ENCODE results near the gene SARNP. TPM values are rescaled to one million over a fixed set of nuclear protein-coding genes. Genes with fewer than 3 reads are reported as not detected.

The SARNP gene
- polyA plus RNA-seq, 3 donors from 2014 or later: 115 to 157 (median 132) TPM

- no peaks in the 10 kb centered on the region for H3K9me3 Mint-ChIP-seq
- peak overlapping the region; percentile 86 to 95 (median 92) for H3K27ac Mint-ChIP-seq
- H3K4me1 Mint-ChIP-seq: peaks cover 33 to 35% of the 10 kb centered on the region in 2 donors
Observed at GRCh38 chr12:55738123-55739024, 79.2 kb downstream of the SARNP start.

GRCh38 chr12:55737581-55738122, 79.9 kb downstream of the SARNP start:
- Mint-ChIP-seq H3K4me3 (peak overlapping the region; percentile 82 to 90 (median 87)), H3K27ac (peak overlapping the region; percentile 86 to 95 (median 92)), H3K36me3 (no peaks in the 10 kb centered on the region)

More at GRCh38 chr12:55738123-55739024, 79.2 kb downstream of the SARNP start:
- no peaks in the 10 kb centered on the region for H3K27me3 Mint-ChIP-seq (ENCODE audit: low read depth in 3 of 3)
- no peaks in the 10 kb centered on the region for H3K36me3 Mint-ChIP-seq
- DNase-seq: peak; percentile 76 to 81 (median 80)
- peak overlapping the region; percentile 82 to 90 (median 87) for H3K4me3 Mint-ChIP-seq

GRCh38 chr12:55736780-55737580, 80.5 kb downstream of the SARNP start:
- H3K36me3 Mint-ChIP-seq: no peaks in the 10 kb centered on the region
- H3K4me3 Mint-ChIP-seq: peak overlapping the region; percentile 63 to 87 (median 85)
- H3K4me1 Mint-ChIP-seq: peaks cover 36 to 37% of the 10 kb centered on the region in 2 donors
- H3K27me3 Mint-ChIP-seq (ENCODE audit: low read depth in 3 of 3): no peaks in the 10 kb centered on the region
- DNase-seq: peak; percentile 47 to 56 (median 56)
- H3K27ac Mint-ChIP-seq: peak overlapping the region; percentile 85 to 95 (median 92)
- H3K9me3 Mint-ChIP-seq: no peaks in the 10 kb centered on the region

More at GRCh38 chr12:55737581-55738122, 79.9 kb downstream of the SARNP start:
- no peaks in the 10 kb centered on the region for H3K27me3 Mint-ChIP-seq (ENCODE audit: low read depth in 3 of 3)
- DNase-seq: no peak
- H3K4me1 Mint-ChIP-seq: peaks cover 33 to 36% of the 10 kb centered on the region in 2 donors
- no peaks in the 10 kb centered on the region for H3K9me3 Mint-ChIP-seq

- Mint-ChIP-seq H3K27me3 (ENCODE audit: low read depth in 3 of 3) (no peaks in the 10 kb centered on the region), H3K4me1 (peaks cover 42 to 44% of the 10 kb centered on the region in 2 donors), H3K4me3 (no peak overlapping the region), H3K36me3 (no peaks in the 10 kb centered on the region), H3K27ac (peak overlapping the region in 1 of 6 donors; percentile 12), H3K9me3 (no peaks in the 10 kb centered on the region)
- DNase-seq: no peak
Observed at GRCh38 chr12:55736076-55736475, 81.4 kb downstream of the SARNP start.

GRCh38 chr12:55734595-55734994, 82.9 kb downstream of the SARNP start:
- no peak overlapping the region for H3K27ac Mint-ChIP-seq
- H3K27me3 Mint-ChIP-seq (ENCODE audit: low read depth in 3 of 3): peaks cover 0 to 7% (median 0%) of the 10 kb centered on the region in 3 donors
- peaks cover 57 to 58% of the 10 kb centered on the region in 2 donors for H3K4me1 Mint-ChIP-seq
- no peak overlapping the region for H3K4me3 Mint-ChIP-seq
- no peak for DNase-seq
- H3K9me3 Mint-ChIP-seq: no peaks in the 10 kb centered on the region
- H3K36me3 Mint-ChIP-seq: no peaks in the 10 kb centered on the region

GRCh38 chr12:55733858-55734257, 83.7 kb downstream of the SARNP start:
- Mint-ChIP-seq H3K4me1 (peaks cover 59 to 60% of the 10 kb centered on the region in 2 donors), H3K27ac (no peak overlapping the region), H3K36me3 (no peaks in the 10 kb centered on the region), H3K4me3 (no peak overlapping the region), H3K27me3 (ENCODE audit: low read depth in 3 of 3) (peaks cover 0 to 9% (median 2%) of the 10 kb centered on the region in 3 donors), H3K9me3 (no peaks in the 10 kb centered on the region)
- DNase-seq: no peak

- peaks cover 51 to 53% of the 10 kb centered on the region in 2 donors for H3K4me1 Mint-ChIP-seq
- no peak for DNase-seq
- no peaks in the 10 kb centered on the region for H3K36me3 Mint-ChIP-seq
- no peak overlapping the region for H3K4me3 Mint-ChIP-seq
- H3K27ac Mint-ChIP-seq: peak overlapping the region in 1 of 6 donors; percentile 85
- H3K27me3 Mint-ChIP-seq (ENCODE audit: low read depth in 3 of 3): peaks cover 0 to 9% (median 2%) of the 10 kb centered on the region in 3 donors
- no peaks in the 10 kb centered on the region for H3K9me3 Mint-ChIP-seq
Observed at GRCh38 chr12:55733021-55733555, 84.4 kb downstream of the SARNP start.

- peak overlapping the region; percentile 59 to 95 (median 84) for H3K27ac Mint-ChIP-seq
- peaks cover 49 to 50% of the 10 kb centered on the region in 2 donors for H3K4me1 Mint-ChIP-seq
- no peaks in the 10 kb centered on the region for H3K9me3 Mint-ChIP-seq
- peak overlapping the region in 2 of 5 donors; percentile 6 to 21 for H3K4me3 Mint-ChIP-seq
- H3K27me3 Mint-ChIP-seq (ENCODE audit: low read depth in 3 of 3): peaks cover 0 to 9% (median 2%) of the 10 kb centered on the region in 3 donors
- DNase-seq: no peak
- H3K36me3 Mint-ChIP-seq: no peaks in the 10 kb centered on the region
Observed at GRCh38 chr12:55732288-55732687, 85.2 kb downstream of the SARNP start.

GRCh38 chr12:55729819-55730818, 87.4 kb downstream of the SARNP start:
- Mint-ChIP-seq H3K4me3 (peak overlapping the region; percentile 80 to 93 (median 88)), H3K27me3 (ENCODE audit: low read depth in 3 of 3) (peaks cover 0 to 9% (median 5%) of the 10 kb centered on the region in 3 donors), H3K9me3 (no peaks in the 10 kb centered on the region), H3K27ac (peak overlapping the region; percentile 87 to 97 (median 94)), H3K36me3 (peaks cover 0 to 11% (median 4%) of the 10 kb centered on the region in 3 donors), H3K4me1 (peaks cover 54 to 64% of the 10 kb centered on the region in 2 donors)
- DNase-seq: peak; percentile 72 to 77 (median 74)

GRCh38 chr12:55728939-55729818, 88.3 kb downstream of the SARNP start, which contains the start of gene CD63:
CD63 (minus strand) TSS chr12:55729009; CDS start chr12:55728341, 668 bp downstream.
- peaks cover 0 to 9% (median 5%) of the 10 kb centered on the region in 3 donors for H3K27me3 Mint-ChIP-seq (ENCODE audit: low read depth in 3 of 3)
- H3K4me1 Mint-ChIP-seq: peaks cover 61 to 73% of the 10 kb centered on the region in 2 donors
- H3K4me3 Mint-ChIP-seq: peak within 1 kb of the TSS; percentile 80 to 93 (median 88)
- H3K27ac Mint-ChIP-seq: peak within 1 kb of the TSS; percentile 88 to 97 (median 94)
- no peaks in the 10 kb centered on the region for H3K9me3 Mint-ChIP-seq
- peaks cover 0 to 18% (median 4%) of the 10 kb centered on the region in 3 donors for H3K36me3 Mint-ChIP-seq
- DNase-seq: peak; percentile 76 to 79 (median 77)

- Mint-ChIP-seq H3K36me3 (peaks cover 0 to 18% (median 4%) of the 10 kb centered on the region in 3 donors), H3K4me1 (peaks cover 61 to 73% of the 10 kb centered on the region in 2 donors), H3K4me3 (peak overlapping the region; percentile 80 to 93 (median 86)), H3K27me3 (ENCODE audit: low read depth in 3 of 3) (peaks cover 0 to 12% (median 5%) of the 10 kb centered on the region in 3 donors), H3K27ac (peak overlapping the region; percentile 83 to 92 (median 88)), H3K9me3 (no peaks in the 10 kb centered on the region)
- peak in 2 of 3 donors; percentile 17 to 22 for DNase-seq
Observed at GRCh38 chr12:55728186-55728938, 89.2 kb downstream of the SARNP start.
